Measurements from ENCODE around the gene PHB1.
A peak's percentile ranks its signal among the peaks of the same experiment; 100 is the strongest.
"Not testable (repeated sequence)": the region's sequence is repeated elsewhere in the genome, so short reads cannot be mapped to it uniquely, and the experiment has no call there.

Gene PHB1

DNA sequence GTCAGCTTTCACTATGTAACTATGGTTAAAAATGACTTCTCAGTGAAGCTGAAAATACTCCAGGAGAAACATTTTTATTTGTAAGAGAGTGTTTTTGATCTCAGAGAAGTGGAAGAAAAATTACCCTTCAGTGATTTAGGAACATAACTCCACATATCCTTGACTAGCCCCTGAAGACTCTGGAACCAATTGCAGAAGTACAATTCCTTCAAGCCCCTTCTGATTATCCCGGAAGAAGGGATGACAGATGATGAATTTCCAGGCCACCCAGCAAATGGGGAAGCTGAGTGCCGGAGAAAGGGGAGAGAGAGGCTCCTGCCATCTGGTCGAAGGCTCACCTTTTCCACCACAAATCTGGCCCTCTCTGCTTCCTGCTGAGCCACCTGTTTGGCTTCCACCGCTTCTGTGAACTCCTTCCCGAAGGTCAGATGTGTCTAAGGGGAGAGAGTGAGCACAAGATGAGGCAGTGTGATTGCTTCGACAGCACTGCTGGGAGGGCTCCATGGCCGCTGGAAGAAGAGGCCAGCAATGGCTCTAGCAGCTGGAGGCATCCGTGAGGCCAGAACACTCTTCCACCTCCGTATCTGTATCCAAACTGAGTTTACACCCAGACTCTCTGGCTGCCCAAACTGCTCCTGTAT, 8.1 kb downstream of the PHB1 start:
- no peak for DNase-seq (ENCODE audit: low spot score)

DNA sequence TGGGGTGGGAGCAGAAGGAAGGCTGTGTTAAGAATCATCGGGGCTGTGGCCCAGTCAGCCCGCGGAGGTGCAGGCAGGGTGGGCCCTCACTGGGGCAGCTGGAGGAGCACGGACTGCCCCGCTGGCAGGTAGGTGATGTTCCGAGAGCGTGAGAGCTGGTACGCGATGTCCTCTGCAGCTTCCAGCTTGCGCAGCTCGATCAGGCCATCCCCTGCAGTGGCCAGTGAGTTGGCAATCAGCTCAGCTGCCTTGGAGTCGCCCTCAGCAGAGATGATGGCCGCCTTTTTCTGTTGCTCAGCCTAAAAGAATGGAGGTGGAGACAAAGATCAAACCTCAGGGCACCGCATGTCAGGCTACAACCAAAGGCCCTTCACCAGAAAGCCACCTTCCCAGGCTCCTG, 9.8 kb downstream of the PHB1 start:
- DNase-seq (ENCODE audit: low spot score) = no peak

DNA sequence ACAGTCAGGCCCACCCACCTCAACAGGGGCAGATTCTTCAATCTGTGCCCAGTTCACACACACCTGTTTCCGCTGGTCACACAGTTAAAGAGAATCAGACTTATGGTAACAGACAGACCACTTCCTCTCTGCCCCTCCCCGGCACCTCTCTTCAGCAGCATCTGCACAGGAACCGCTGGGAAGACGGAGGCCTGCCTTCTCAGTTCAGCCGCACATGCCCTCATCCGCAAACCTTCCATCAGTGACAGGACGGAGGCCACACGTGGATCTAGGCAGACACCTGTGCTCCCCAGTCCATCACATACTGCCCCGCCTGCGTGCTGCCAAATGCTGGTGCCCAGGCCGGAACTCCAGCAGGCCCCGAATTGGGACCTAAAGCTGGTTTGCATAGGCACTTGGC, 10.3 kb downstream of the PHB1 start:
- no peak for DNase-seq (ENCODE audit: low spot score)

DNA sequence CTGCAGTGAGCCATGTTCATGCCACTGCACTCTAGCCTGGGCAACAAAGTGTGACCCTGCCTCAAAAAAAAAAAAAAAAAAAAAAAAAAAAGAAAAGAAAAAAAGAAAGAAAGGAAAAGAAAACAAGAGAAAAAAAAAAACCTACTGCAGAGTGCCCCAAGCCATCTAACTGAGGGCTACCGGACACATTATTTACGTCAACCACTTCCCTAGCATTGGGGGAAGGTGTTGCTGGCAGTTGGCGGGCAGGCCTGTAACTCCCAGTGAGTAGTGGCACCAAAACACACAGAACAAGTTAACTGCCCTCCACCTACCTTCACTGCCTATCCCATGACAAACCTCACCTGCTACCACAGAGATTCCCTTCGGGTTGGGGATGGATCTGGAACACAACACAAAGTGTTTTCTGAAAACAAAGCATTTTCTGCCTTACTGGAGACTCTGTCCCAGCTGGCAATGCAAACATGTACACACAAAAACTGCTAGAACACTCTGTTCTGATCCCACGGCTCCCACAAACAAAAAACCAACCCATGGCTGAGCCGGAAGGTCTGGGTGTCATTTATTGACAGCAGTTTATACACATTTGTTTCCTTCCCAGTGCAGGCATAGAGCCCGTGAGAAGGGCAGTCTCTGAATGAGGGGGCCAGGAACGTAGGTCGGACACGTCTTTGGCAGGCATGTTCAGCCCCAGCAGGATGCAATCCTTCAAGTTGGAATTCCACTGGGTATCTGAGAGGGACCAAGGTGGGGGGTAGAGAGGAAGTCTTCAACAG, 11.0 kb downstream of the PHB1 start:
- DNase-seq (ENCODE audit: low spot score) = no peak

DNA sequence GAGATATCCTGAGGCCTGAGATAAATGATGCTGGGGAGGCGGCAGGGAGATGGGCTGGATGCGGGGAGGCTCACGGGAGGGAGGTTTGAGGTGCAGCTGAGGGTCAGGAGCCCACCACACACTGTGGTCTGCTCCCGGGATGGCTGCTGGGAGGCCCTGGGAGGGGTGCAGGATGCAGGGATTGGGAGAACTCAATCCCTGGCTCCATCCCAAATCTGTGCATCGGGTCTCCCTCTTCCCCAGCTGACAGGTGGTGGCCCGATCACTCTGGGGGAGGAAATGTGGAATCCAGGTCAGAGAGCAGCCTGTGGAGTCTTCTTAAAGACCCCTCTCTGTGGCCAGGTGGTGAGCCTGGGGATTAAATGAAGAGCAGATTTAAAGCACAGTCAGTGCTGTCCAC, 12.0 kb downstream of the PHB1 start:
- DNase-seq (ENCODE audit: low spot score) = no peak

DNA sequence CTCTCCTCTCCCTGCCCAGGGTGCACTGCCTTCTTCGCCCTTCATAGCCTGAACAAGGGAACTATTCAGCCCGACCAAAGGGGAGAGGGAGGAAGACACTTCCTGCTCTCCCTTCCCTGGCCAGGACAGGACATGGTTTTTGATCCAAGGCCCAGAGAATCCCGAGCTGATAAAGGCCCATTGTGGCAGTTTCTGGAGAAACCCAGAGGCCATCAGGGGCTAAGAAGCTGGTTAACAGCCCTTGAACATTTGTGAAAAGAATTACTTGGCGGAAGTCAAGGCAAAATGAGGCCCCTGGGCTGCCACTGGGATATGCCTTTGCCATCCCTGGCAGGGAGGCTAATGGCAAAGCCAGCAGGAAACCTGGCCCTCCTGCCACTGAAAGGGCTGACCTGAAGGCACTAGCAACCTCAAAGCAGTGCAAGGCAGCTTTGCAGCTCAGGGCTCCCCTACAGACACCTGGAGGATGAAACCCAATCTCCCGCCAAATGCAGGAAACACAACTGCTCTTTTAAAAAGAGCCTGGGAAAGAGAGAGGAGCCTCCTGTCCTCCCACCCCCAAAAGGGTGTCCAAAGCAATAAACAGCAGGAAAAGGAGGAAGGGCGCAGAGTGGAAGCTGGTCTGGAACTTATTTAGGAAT, 12.6 kb downstream of the PHB1 start:
- DNase-seq (ENCODE audit: low spot score) = no peak

DNA sequence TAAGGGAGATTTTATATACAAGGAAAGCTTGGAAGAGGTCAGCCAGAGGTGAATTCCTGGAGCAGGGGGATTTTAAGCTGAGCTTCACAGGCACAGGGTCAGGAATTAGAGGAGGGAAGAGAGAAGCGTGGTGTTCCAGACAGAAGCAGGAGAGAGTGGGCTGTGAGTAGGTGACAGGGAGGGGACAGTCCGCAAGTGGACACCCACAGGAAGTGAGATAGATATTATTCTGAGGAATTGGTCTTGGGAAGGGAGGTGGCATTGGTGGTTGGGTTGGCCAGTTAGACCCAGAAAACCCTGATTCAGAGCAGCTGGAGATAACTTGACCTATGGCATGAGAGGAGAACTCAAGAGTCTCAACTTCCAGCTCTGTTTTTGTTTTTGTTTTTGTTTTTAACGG, 14.7 kb downstream of the PHB1 start:
- DNase-seq (ENCODE audit: low spot score) = no peak

DNA sequence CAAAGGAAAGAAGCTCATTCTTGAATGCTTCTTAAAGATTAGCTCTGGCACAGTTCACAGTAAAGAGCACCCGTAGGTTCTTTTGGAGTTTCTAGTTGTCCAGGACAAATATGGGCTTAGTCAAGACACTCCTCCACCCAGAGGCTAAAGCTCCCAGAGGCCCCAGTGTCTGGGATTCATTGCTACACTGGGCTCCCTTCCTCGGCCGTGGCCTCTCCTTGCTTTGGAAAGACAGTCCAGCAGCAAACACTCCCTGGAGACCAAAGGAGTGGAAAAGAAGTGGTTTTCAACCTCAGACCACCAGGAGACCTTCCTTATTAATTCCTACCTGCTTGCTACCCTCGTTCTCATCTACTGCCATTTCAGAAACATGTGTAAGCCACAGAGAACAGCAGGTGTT, 17.1 kb downstream of the PHB1 start:
- DNase-seq (ENCODE audit: low spot score) = no peak

DNA sequence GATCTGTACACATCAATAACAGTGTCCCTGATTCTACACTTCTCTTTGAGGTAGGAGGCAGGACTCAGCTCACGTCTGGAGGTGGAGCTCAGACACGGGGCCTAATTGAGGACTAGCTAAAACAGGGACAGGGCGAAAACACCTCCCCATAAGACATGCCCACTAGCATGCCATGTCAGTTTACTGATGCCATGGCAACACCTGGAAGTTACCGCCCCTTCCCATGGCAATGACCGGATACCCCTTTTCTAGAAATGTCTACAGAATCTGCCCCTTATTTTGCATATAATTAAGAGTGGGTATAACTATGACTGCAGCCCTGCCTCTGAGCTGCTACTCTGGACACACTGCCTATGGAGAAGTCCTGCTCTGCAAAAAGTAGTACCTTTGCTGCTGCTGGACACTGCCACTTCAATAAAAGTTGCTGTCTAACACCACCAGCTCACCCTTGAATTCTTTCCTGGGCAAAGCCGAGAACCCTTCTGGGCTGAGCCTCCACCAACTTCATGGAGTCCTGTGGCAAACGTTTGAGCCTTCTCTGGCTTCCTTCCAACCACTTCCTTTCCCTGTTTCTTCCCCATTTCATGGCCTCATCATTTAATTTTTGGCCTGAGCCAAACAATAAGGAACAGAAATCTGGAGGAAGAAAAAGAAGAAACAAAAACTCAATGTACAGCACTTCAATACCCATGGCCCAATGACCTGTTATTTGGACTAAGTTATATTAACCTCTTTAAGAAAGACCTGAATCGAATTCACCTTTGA, 21.0 kb downstream of the PHB1 start:
- no peak for DNase-seq (ENCODE audit: low spot score)

DNA sequence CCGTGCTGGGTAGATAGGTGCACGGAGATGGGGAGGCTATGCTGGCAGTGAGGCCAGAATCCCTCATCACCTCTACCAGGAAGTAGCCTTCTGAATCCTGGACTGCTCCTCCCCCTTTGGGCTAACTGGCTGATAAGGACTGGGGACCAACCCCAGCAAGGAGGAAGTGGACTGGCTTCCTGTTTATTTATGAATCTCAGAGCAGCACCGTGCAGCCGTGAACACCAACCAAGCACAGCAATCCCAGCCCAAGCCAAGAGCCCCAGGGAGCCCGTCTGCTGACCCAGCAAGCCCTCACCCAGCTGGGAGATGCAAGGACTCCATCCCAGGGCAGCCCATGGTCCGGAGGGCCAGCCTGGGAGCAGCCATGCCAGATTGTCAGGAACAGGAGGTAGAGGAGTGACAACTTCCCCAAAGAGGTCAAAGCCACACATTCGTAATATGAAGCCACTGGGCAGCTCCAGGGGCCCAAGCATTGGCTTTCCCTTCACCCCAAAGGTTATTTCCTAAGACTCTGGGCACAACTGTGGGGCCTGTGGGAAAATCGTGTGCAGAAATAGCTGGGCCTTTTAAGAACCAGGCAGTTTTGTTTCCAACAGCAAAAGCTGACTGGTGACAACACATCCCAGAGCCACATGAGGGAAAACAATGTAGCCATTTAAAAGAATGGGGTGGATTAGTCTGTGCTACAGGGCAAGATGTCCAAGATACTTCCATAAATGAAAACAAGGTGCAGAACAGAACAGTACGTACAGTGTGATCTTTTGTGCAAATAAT, 23.9 kb downstream of the PHB1 start:
- DNase-seq (ENCODE audit: low spot score) = peak; percentile 54

DNA sequence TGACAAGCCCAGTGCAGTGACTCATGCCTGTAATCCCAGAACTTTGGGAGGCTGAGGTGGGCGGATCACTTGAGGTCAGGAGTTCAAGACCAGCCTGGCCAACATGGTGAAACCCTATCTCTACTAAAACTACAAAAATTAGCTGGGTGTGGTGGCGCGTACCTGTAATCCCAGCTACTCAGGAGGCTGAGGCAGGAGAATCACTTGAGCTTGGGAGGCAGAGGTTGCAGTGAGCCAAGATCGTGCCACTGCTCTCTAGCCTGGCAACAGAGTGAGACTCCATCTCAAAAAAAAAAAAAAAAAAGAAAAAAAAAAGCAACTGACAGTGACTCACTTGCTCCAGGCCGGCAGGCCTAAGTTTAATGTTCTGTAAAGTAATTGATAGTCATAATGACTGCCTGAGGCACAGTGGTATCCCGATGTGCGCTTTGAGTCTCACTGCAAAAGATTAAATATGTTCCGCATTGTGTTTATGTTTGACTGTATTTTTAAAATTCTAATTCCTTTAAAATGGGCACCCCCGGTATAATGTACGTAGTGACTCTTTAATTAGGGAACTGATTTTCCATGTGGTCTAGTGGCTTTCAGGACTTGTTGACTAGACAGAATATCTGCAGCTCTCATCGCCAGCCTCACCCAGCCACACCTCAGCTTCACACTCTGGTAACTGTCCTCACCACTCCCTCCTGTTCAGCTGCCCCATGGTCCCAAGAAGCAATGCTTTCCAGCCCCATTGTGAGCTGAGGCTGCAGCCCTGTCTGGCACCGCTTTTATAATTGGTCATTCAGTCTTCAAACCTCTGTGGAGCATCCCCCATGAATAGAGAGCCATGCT, 25.0 kb downstream of the PHB1 start:
- DNase-seq (ENCODE audit: low spot score) = not testable (repeated sequence)

DNA sequence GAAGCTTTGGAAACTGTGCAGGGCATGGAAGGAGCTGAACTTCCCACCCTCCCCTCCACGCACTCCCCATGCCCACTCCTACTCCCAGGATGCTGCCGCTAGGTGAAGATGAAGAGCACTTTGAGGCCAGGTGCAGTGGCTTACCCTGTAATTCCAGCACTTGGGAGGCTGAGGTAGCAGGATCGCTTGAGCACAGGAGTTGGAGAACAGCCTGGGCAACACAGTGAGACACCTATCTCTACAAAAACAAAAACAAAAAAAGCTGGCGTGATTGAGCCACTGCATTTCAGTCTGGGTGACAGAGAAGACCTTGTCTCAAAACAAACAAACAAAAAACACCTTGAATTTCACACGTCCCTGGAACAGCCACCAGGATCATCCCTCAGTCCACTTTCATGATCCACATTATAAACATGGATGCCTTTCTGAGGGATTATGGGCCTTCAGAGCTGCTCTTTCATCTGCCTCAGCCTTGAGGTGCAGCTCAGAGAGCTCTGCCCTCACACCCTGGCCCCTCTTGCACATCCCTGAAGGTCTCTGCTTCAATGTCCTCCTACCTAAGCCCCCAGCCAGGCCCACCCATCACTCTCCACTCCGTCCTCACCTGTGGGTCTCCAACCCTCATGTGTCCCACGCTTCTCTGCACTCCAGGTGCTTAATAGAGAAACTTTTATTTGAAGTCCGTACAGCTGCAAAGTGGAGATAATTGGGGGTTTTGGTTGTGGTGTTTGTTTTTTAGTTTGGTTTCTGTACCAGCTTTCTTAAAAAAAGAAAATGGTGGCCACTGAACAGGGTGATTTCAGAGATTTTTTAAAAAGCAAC, 25.8 kb downstream of the PHB1 start:
- no peak for DNase-seq (ENCODE audit: low spot score)

DNA sequence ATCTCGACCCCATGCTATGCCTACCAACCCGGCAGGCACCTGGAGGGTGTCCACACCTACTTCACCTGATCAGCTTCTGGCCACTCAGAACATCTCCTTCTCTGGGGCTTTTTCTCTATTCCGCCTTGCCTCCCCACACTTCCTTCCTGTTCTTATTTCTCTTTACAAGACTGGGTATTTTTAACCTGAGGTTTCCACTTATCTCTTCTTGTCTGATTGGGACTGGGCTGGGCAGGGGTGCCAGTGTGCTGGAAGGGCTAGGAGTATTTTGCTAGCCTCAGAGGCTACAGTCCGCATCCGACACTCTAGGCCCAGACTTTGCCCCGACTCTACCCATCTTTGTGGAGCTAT, 26.4 kb downstream of the PHB1 start:
- no peak for DNase-seq (ENCODE audit: low spot score)

DNA sequence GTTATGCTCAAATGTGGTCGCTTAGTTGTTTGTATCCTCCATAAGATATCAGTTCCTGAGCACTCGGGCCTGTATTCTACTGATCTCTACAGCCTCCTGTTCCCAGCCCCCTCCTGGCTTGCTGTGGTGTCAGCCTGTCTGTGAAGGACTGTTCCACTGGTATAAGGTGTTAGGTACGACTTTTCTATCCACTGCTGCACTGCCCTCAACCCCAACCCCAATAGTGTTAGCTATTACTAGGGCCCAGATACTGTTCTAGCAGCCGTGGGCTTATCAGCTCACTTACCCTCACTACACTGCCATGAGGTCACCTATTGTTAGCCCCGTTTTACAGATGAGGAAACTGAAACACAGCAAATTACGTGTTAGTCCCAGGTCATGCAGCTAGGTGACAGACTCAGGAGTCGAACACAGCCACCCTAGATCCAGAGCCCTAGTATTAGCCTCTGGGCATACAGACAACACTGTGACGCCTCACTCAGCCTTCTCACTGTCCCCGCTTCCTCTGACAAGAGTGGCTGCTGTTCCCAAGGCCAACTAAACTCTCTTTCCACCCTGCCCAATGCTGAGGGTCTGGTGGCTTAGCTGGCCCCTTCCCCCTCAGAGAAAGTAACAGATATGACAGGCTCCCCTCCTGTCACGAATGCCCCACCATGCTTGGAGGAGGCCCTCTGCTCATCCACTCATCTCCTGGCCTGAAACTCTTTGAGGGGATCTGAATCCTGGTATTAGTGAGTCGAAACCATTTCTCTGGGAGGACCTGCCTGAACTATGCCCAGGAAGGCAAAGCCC, 27.0 kb downstream of the PHB1 start:
- DNase-seq (ENCODE audit: low spot score) = no peak

DNA sequence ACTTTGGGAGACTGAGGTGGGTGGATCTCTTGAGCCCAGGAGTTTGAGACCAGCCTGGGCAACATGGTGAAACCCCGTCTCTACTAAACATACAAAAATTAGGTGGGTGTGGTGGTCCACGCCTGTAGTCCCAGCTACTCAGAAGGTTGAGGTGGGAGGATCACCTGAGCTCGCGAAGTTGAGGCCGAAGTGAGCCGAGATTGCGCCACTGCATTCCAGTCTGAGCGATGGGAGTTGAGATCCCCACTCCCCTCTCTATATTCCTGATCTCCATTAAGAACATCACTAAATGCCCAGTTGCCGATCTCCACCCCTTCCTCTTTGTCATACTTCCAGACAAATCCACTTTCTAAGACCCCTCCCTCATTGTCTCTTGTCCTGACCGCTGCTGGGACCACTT, 28.3 kb downstream of the PHB1 start:
- no peak for DNase-seq (ENCODE audit: low spot score)

DNA sequence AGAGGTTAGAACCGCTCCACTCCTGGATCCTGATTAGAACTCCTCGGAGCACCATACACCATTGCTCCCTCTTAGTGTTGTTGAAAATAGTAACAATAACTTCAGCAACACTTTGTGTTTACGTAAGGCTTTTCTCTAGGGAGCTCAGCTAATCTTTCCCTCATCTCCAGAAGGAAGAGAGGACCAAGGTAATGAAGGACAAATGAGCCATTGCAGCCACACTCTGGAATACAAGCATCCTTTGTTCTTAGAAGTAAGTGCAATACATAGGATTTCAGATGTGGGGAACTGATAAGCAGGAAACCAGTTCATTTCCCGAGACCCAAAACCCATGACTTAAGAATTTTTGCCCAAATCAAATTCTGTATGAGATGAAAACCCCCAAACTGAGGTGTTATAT, 29.7 kb downstream of the PHB1 start:
- no peak for DNase-seq (ENCODE audit: low spot score)

DNA sequence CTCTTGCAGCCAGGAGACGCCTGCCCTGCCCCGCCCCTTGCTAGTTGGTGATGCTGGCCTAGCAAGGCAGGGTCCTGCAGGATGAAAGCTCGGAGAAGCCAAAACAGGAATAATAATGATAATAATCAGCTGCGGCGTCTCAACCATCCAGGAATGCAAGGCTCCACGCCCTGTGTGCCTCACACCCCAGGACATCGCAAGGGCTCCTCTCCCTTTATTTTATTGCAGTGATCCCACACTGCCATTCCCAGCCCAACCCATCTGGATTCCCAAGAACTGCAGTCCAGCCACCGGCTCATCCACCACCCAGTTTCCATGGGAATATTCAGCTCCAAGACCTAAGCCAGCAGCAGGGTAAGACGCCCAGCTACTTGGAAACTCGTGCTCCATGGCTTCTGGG, 31.6 kb downstream of the PHB1 start:
- no peak for DNase-seq (ENCODE audit: low spot score)

DNA sequence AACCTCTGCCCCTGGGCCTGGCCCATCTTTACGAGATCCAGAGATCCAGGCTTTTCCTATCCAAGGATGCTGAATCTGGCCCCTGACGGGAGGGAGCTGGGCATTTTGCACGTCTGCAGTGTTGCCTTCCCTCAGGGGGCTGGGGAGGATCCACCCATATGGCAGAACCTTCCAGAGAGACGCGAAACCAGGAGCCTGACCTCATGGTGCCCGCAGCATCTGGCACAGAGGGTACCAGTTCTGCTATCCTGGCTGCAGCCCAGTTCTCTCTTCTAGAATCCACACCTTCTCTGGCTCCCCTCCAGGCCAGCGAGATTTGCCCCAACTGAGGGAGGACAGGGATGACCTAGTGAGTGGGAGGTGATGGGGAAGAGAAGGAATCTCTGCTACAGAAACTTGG, 32.1 kb downstream of the PHB1 start:
- DNase-seq (ENCODE audit: low spot score) = no peak

DNA sequence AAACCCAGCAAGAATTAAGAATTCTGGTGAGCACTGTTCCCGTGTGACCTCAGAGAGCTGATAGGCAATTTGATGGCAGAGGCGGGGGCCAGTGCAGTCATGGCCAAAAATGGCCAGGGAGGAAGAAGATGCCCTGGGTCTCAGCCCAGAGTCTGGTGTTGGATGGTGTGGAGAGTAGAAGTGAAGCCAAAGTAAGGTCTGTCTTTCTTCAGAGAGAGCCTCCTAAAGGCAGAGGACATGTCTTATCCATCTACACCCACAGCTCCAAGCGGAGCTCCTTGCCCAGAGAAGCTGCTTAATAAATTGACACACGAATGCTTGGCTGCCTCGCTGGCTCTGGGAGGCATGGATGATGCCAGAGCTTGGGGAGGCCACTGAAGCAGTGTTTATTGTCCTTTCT, 32.9 kb downstream of the PHB1 start:
- no peak for DNase-seq (ENCODE audit: low spot score)

All from NAMALWA (cell line).